Progenitor cell of endocrine pancreas (in vitro differentiated cells): ENCODE data around the gene PLSCR2. TPM values are rescaled to one million over a fixed set of nuclear protein-coding genes. Genes with fewer than 3 reads are reported as not detected.
"Not testable (repeated sequence)": the region's sequence is repeated elsewhere in the genome, so short reads cannot be mapped to it uniquely, and the experiment has no call there.

ENCODE experiments used
- DNase-seq: peaks from one replicate; pipeline ENCODE4 v3.0.0; 2021; ENCODE audit warnings: low spot score; ENCODE audit not compliant: unreplicated experiment
- H3K27ac Mint-ChIP-seq: 2 replicates; pipeline ENCODE4 v1.8.0; 2021; ENCODE audit warnings: mild to moderate bottlenecking, moderate library complexity, mixed read lengths
- H3K27me3 Mint-ChIP-seq: 2 replicates; pipeline ENCODE4 v1.8.0; 2021; ENCODE audit warnings: mixed read lengths
- H3K36me3 Mint-ChIP-seq: 2 replicates; pipeline ENCODE4 v1.8.0; 2022; ENCODE audit warnings: mixed read lengths; ENCODE audit not compliant: insufficient read depth
- H3K4me1 Mint-ChIP-seq: 2 replicates; pipeline ENCODE4 v1.8.0; 2021; ENCODE audit warnings: low read depth, mixed read lengths
- H3K4me3 Mint-ChIP-seq: 2 replicates; pipeline ENCODE4 v1.8.0; 2021; ENCODE audit warnings: low read depth, mild to moderate bottlenecking, moderate library complexity, mixed read lengths
- H3K9me3 Mint-ChIP-seq: 2 replicates; pipeline ENCODE4 v1.8.0; 2021; ENCODE audit warnings: low read depth, mixed read lengths
- total RNA-seq: library from RNA; stranded (reverse); gene quantifications from 2 replicates; pipeline ENCODE4 v1.2.1, GENCODE V29; 2021
- TF ChIP-seq, protein P1 (sequence below): fragments of 200-600 bp; sonication (generic); IDR thresholded peaks from one replicate; pipeline ENCODE4 v1.5.0; 2021; ENCODE audit warnings: antibody characterized with exemption, mild to moderate bottlenecking; ENCODE audit not compliant: unreplicated experiment

The PLSCR2 gene
- total RNA-seq, 1 donor from 2014 or later, result not detected

DNA sequence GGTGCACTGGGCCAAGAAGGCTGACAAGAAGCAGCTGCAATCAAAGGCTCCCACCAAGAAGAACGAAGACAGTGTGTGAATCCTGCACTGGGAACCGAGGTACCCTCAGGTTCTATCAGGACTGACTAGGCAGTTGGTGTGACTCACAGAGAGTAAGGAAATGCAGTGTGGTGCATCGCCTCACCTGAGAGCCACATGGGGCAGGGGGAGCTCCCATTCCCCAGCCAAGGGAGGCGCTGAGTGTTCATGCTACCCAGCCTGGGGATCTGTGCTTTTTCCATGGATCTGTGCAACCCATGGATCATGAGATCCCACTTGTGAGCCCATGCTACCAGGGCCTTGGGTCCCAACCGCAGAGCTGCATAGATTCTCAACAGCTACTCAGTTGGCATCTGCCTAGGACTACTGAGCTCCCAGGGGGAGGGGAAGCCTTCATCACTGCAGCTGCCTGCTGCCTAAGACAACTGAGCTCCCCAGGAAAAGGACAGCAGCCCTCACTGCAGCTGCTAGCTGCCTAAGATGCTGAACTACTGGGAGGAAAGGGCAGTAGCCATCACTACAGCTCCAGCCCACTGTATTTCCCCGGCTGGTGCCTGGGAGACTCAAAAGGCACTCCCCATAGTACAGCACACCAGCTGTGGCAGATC, 6.9 kb upstream of the PLSCR2 start:
- H3K4me1 Mint-ChIP-seq, result peaks cover 6% of the 10 kb centered on the region
- TF ChIP-seq, protein P1, sequence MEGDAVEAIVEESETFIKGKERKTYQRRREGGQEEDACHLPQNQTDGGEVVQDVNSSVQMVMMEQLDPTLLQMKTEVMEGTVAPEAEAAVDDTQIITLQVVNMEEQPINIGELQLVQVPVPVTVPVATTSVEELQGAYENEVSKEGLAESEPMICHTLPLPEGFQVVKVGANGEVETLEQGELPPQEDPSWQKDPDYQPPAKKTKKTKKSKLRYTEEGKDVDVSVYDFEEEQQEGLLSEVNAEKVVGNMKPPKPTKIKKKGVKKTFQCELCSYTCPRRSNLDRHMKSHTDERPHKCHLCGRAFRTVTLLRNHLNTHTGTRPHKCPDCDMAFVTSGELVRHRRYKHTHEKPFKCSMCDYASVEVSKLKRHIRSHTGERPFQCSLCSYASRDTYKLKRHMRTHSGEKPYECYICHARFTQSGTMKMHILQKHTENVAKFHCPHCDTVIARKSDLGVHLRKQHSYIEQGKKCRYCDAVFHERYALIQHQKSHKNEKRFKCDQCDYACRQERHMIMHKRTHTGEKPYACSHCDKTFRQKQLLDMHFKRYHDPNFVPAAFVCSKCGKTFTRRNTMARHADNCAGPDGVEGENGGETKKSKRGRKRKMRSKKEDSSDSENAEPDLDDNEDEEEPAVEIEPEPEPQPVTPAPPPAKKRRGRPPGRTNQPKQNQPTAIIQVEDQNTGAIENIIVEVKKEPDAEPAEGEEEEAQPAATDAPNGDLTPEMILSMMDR, result no peak
- H3K27ac Mint-ChIP-seq, result no peak overlapping the region
- no peak overlapping the region for H3K4me3 Mint-ChIP-seq
- no peaks in the 10 kb centered on the region for H3K27me3 Mint-ChIP-seq
- H3K9me3 Mint-ChIP-seq, result peaks cover 14% of the 10 kb centered on the region
- peaks cover 6% of the 10 kb centered on the region for H3K36me3 Mint-ChIP-seq
- DNase-seq, result no peak

DNA sequence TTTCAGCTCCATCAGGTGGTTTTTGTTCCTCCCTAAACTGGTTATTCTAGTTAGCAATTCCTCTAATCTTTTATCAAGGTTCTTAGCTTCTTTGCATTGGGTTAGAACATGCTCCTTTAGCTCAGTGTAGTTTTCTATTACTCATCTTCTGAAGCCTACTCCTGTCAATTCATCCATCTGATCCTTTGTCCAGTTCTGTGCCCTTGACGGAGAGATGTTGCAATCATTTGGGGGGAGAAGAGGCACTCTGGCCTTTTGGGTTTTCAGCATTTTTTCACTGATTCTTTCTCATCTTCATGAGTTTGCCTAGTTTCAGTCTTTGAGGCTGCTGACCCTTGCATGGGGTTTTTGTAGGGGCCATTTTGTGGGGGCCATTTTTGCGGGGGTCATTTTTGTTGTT, 5.6 kb upstream of the PLSCR2 start:
- H3K9me3 Mint-ChIP-seq, H3K4me1 Mint-ChIP-seq, H3K27ac Mint-ChIP-seq, H3K36me3 Mint-ChIP-seq, H3K27me3 Mint-ChIP-seq, H3K4me3 Mint-ChIP-seq, DNase-seq: not testable (repeated sequence)

DNA sequence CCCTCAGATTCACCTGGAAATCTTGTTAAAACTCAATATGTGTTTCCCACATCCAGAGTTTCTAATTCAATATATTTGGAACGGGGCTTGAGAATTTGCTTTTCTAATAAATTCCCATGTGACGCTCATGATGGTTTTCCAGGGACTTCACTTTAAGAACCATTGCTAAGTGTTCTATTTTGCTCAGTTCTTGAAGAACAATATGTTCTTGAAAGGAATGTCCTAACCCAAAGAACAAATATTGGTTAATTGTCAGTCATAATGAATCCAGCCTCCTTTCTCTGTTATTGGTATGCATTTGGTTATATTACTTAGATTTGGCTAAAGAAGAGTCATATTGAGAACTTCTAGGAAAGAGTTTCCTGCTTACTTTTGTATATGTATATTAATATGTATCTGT, 4.4 kb upstream of the PLSCR2 start:
- no peak for DNase-seq
- TF ChIP-seq, protein P1, result no peak
- Mint-ChIP-seq H3K36me3 (no peaks in the 10 kb centered on the region), H3K4me1 (peaks cover 6% of the 10 kb centered on the region), H3K4me3 (no peak overlapping the region), H3K27me3 (no peaks in the 10 kb centered on the region), H3K9me3 (no peaks in the 10 kb centered on the region), H3K27ac (no peak overlapping the region)

DNA sequence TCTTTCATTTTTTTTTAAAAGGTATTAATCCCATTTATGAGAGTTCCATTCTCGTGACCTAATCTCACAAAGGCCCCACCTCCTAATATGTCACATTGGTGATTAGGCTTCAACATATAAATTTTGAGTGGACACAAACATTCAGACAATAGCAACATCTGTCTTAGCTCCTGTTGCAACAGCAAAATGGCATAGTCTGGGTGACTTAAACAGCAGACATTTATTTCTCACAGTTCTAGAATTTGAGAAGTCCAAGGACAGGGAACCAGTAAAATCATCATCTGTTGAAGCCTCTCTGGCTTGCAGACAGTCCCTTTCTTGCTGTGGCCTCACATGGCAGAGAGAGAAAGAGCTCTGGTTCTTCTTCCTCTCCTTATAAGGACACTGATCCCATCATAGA, 3.2 kb upstream of the PLSCR2 start:
- Mint-ChIP-seq H3K27me3 (no peaks in the 10 kb centered on the region), H3K36me3 (no peaks in the 10 kb centered on the region), H3K9me3 (no peaks in the 10 kb centered on the region), H3K4me1 (peaks cover 6% of the 10 kb centered on the region), H3K4me3 (no peak overlapping the region), H3K27ac (no peak overlapping the region)
- TF ChIP-seq, protein P1, result no peak
- no peak for DNase-seq

DNA sequence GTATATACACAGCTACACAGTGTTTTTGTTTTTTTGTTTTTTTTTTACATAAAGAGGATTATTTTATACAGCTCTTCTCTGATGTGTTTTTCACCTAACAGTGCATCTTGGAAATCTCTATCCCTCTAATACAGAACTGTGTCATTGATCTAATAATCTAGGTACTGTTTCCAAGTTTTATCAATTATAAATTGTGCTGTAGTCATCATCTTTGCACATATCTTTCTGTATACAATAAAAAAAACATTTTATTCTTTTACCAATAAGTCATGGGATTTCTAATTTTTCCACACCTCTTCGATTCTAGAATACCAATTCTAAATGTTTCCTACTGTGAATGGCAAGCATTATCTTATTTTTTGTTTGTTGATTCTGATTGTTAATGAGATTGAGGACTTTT, 1.7 kb upstream of the PLSCR2 start:
- no peaks in the 10 kb centered on the region for H3K27me3 Mint-ChIP-seq
- no peak overlapping the region for H3K4me3 Mint-ChIP-seq
- TF ChIP-seq, protein P1, result no peak
- H3K27ac Mint-ChIP-seq, result no peak overlapping the region
- H3K9me3 Mint-ChIP-seq, result no peaks in the 10 kb centered on the region
- no peaks in the 10 kb centered on the region for H3K36me3 Mint-ChIP-seq
- peaks cover 6% of the 10 kb centered on the region for H3K4me1 Mint-ChIP-seq
- no peak for DNase-seq

DNA sequence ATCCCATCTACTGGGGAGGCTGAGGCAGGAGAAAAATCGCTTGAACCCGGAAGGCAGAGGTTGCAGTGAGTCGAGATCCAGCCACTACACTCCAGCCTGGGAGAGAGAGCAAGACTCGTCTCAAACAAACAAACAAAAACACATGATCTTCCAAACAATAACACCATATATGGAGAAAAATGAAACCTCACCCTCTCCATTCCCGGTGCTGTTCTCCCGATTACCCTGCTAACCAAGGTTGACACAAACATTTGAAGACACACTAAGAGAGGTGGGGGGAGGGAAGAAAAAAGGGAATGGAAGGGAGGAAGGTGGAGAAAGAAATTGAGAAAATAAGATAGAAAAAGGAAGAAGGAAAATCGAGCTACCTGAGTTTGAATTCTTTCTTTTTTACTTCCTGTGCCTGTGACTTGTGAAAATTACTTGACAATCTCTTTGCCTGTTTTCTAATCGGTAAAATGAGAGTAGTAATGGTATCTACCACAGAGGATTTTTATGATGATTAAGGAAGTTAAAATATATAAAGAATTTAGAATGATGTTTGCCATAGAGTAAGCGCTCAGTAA, 1.1 kb upstream of the PLSCR2 start:
- H3K27me3 Mint-ChIP-seq, result no peaks in the 10 kb centered on the region
- no peaks in the 10 kb centered on the region for H3K9me3 Mint-ChIP-seq
- H3K4me3 Mint-ChIP-seq, result no peak overlapping the region
- DNase-seq, result no peak
- no peaks in the 10 kb centered on the region for H3K36me3 Mint-ChIP-seq
- TF ChIP-seq, protein P1, result no peak
- H3K27ac Mint-ChIP-seq, result no peak overlapping the region
- H3K4me1 Mint-ChIP-seq, result peaks cover 6% of the 10 kb centered on the region
